K562 (cell line): ENCODE measurements around the gene CACNA1E. TPM values are rescaled to one million over a fixed set of nuclear protein-coding genes. Genes with fewer than 3 reads are reported as not detected.

Experiments used
- ATAC-seq: fragments of 200-7000 bp; cut with Tn5 transposase; 3 replicates; pipeline ENCODE4 v1.9.1; 2020; ENCODE audit warnings: moderate library complexity
- BruUV-seq: library from RNA; stranded (reverse); fragments of 400-500 nt; replicated peaks from 2 replicates; lab custom pipeline; 2021; lab: Mats Ljungman, UMichigan
- CTCF ChIA-PET: fragments of 300-600 bp; formaldehyde crosslinking; extraction: SDS; loops from one replicate; lab custom pipeline; 2021; ENCODE audit warnings: low intra/inter-chr PET ratio; lab: Yijun Ruan, JAX
- POLR2A ChIA-PET: fragments of 300-600, 350-650 bp; sonication (Branson Sonifier 250); formaldehyde crosslinking; extraction: SDS; loops from one replicate; lab custom pipeline; 2021; ENCODE audit warnings: antibody characterized with exemption, inconsistent platforms; lab: Yijun Ruan, JAX
- DNase-seq, 4 experiments: peaks; one replicate each; pipeline versions ENCODE4 v3.0.0 to v3.0.0-alpha.2; 2011 to 2018; ENCODE audit warnings: low spot score in 3 of 4, mixed read lengths in 3 of 4; ENCODE audit errors: extremely low read depth in 1 of 4
- FAIRE-seq: peaks from 2 replicates; lab custom pipeline; 2011; peaks lifted over from hg19 to GRCh38; lab: Jason Lieb, UNC
- H2AFZ ChIP-seq: 2 replicates; pipeline ENCODE4 v1.6.0; 2011; ENCODE audit warnings: low read depth, low read length, control low read depth, inconsistent platforms
- H3K27ac ChIP-seq: fragments of 200-600 bp; 3 replicates; pipeline ENCODE4 v1.8.0; 2011; ENCODE audit warnings: low read depth, mild to moderate bottlenecking, control low read depth, inconsistent platforms, low read length, moderate library complexity, mixed read lengths; ENCODE audit errors: extremely low read depth
- H3K27me3 ChIP-seq, 2 experiments: fragments of 300-600 bp in 1 of 2; 2 replicates in 1 of 2; 3 replicates in 1 of 2; pipeline versions ENCODE4 v1.6.0 to v1.8.0; 2011; ENCODE audit warnings: inconsistent platforms in 2 of 2, low read length in 2 of 2, mild to moderate bottlenecking in 1 of 2, mixed read lengths in 1 of 2, moderate library complexity in 1 of 2; ENCODE audit not compliant: control insufficient read depth in 2 of 2, insufficient read depth in 2 of 2
- H3K36me3 ChIP-seq: fragments of 300-600 bp; 3 replicates; pipeline ENCODE4 v1.8.0; 2011; ENCODE audit warnings: mild to moderate bottlenecking, low read length, inconsistent platforms; ENCODE audit not compliant: control insufficient read depth, insufficient read depth
- H3K4me1 ChIP-seq, 2 experiments: fragments of 200-600 bp in 1 of 2; replicated peaks in 1 of 2; 2 replicates in 1 of 2; 3 replicates in 1 of 2; pipeline versions ENCODE4 v1.5.1 to v1.8.0; 2011; ENCODE audit warnings: inconsistent platforms in 2 of 2, low read length in 2 of 2, mild to moderate bottlenecking in 1 of 2, mixed read lengths in 1 of 2, moderate library complexity in 1 of 2; ENCODE audit not compliant: control insufficient read depth in 2 of 2, insufficient read depth in 2 of 2
- H3K4me2 ChIP-seq: 2 replicates; pipeline ENCODE4 v1.6.1; 2011; ENCODE audit warnings: low read length, control low read depth, inconsistent platforms, mixed read lengths; ENCODE audit not compliant: insufficient read depth
- H3K4me3 ChIP-seq: fragments of 200-600 bp; sonication (generic), shearing (Covaris generic); 2 replicates; pipeline ENCODE4 v1.5.1; 2016; ENCODE audit warnings: control low read depth, inconsistent platforms
- H3K79me2 ChIP-seq: fragments of 200-600 bp; 3 replicates; pipeline ENCODE4 v1.8.0; 2011; ENCODE audit warnings: low read length, inconsistent platforms; ENCODE audit not compliant: control insufficient read depth, insufficient read depth
- H3K9ac ChIP-seq, 2 experiments: 2 replicates each; pipeline versions ENCODE4 v1.6.0 to v1.6.1; 2011; ENCODE audit warnings: low read depth in 2 of 2, low read length in 2 of 2, control low read depth in 1 of 2, inconsistent platforms in 1 of 2, mild to moderate bottlenecking in 1 of 2, mixed read lengths in 1 of 2; ENCODE audit not compliant: insufficient read depth in 1 of 2
- H3K9me1 ChIP-seq: one replicate; pipeline ENCODE4 v1.6.0; 2011; ENCODE audit warnings: inconsistent platforms, mild to moderate bottlenecking, low read length, moderate library complexity; ENCODE audit not compliant: control insufficient read depth, insufficient read depth
- H3K9me3 ChIP-seq: replicated peaks from 2 replicates; pipeline ENCODE4 v1.5.1; 2011; ENCODE audit warnings: low read depth, low read length, inconsistent platforms; ENCODE audit not compliant: control insufficient read depth, insufficient read depth
- H4K20me1 ChIP-seq: replicated peaks from 2 replicates; pipeline ENCODE4 v1.6.1; 2011; ENCODE audit warnings: low read length, inconsistent platforms, mixed read lengths; ENCODE audit not compliant: control insufficient read depth, insufficient read depth
- C11orf30 ChIP-seq: fragments of 450-650 bp; IDR thresholded peaks from 2 replicates; pipeline ENCODE4 v1.6.1; 2016; ENCODE audit warnings: low read depth, mild to moderate bottlenecking
- CBX2 ChIP-seq: fragments of 200-600 bp; sonication (generic); IDR thresholded peaks from one replicate; pipeline ENCODE4 v1.6.1; 2012; ENCODE audit warnings: mild to moderate bottlenecking, low read length, inconsistent platforms; ENCODE audit not compliant: insufficient read depth, poor library complexity, severe bottlenecking
- CC2D1A ChIP-seq: fragments of 450-650 bp; IDR thresholded peaks from 2 replicates; pipeline ENCODE4 v1.6.1; 2017; ENCODE audit warnings: mild to moderate bottlenecking
- POLR2AphosphoS2 ChIP-seq: IDR thresholded peaks from 2 replicates; pipeline ENCODE4 v1.6.1; 2012; ENCODE audit warnings: low read length, improper control_type of control experiment
- ZNF3 ChIP-seq: fragments of 250-450 bp; sonication (Bioruptor Pico); IDR thresholded peaks from 2 replicates; pipeline ENCODE4 v1.5.0; 2021; ENCODE audit warnings: mild to moderate bottlenecking, moderate library complexity
- WGBS: fragments of 100-300 bp; shearing (Covaris generic); methylation state at CpG from one replicate; pipeline ENCODE4 v1.1.6; 2016; ENCODE audit warnings: low coverage, mixed read lengths; ENCODE audit not compliant: insufficient coverage; ENCODE audit errors: missing lambda C conversion rate; 5-methylcytosine and 5-hydroxymethylcytosine counted together
- in situ Hi-C: fragments of 300-500 bp; cut with MboI; formaldehyde crosslinking; loops from 4 replicates; pipeline ENCODE4 v1.15.0; 2018; ENCODE audit warnings: inconsistent platforms, mixed read lengths
- intact Hi-C: fragments of 100-400 bp; cut with micrococcal nuclease; formaldehyde crosslinking; loops from 2 replicates; pipeline ENCODE4 v1.14.2; 2022
- polyA plus RNA-seq, 8 experiments: library from polyadenylated mRNA; depleted of rRNA in 4 of 8; stranded (reverse) in 5 of 8; unstranded in 3 of 8; fragments of >200 nt; fragmentation: Nextera tagmentation in 2 of 8; fragmentation: Illumina TruSeq in 1 of 8; extraction: Ambion mirVana in 2 of 8; extraction: Trizol in 1 of 8; gene quantifications; 2 replicates each; pipeline versions ENCODE4 v1.2.1 to v1.2.3, GENCODE V29; 2011 to 2014; ENCODE audit warnings: inconsistent platforms in 1 of 8, missing spikeins in 1 of 8
- total RNA-seq, 7 experiments: library from RNA; depleted of rRNA in 6 of 7; stranded (reverse); fragments of >200 nt in 6 of 7; fragmentation: Illumina TruSeq in 2 of 7; extraction: Trizol in 2 of 7; gene quantifications; 2 replicates each; pipeline versions ENCODE4 v1.2.1 to v1.2.3, GENCODE V29; 2011 to 2021; ENCODE audit warnings: low replicate concordance in 1 of 7

The CACNA1E gene
- total and polyA plus RNA-seq, 9 of the 15 experiments (the other 6 are each of a cell fraction or from before 2014, with no cell fraction given): under 0.01 to 0.04 TPM; not detected in 7

DNA sequence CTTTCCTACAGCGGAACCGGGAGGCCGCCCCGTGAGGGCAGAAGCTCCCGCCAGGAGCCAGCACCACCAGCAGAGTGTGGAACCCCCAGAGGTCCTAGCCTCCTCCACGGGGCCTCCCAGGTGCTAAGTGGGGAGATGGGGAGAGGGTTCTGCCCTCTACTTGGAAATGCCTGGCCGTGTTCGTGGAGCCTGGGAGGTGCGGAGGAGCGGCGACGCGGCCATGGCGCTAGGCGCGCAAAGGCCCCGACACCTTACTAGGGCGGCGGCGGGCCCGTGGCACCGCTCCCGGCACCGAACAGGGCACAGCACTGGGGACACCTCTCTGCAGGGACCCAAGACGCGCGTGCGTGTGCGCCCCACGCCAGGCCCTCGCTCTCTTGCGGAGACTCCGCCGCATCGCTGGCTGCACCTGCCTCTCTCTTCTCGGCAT lies 1.3 kb upstream of the CACNA1E start:
- WGBS: 37% methylated on average over 35 of the region's 36 CpGs
- TF ChIP-seq CBX2 (no peak), POLR2AphosphoS2 (no peak), CC2D1A (no peak), C11orf30 (no peak), ZNF3 (CRISPR knock-in tag) (no peak)
- H2AFZ ChIP-seq: no peak overlapping the region
- in situ Hi-C loops (no loop called here), intact Hi-C loops (no loop called here)
- no TSS peak for BruUV-seq
- no peaks in the 10 kb centered on the region for H3K79me2 ChIP-seq
- ATAC-seq: no peak
- no peaks in the 10 kb centered on the region for H3K9me3 ChIP-seq
- 0 out of 2 replicates have a peak, but pooled peaks cover 3% of the 10 kb centered on the region for H4K20me1 ChIP-seq
- DNase-seq: no peak
- no peaks in the 10 kb centered on the region for H3K9me1 ChIP-seq
- H3K4me3 ChIP-seq: no peak overlapping the region
- no peaks in the 10 kb centered on the region for H3K36me3 ChIP-seq
- H3K27me3 ChIP-seq: peaks cover 35 to 52% of the 10 kb centered on the region in 2 experiments
- CTCF ChIA-PET: no interaction called here
- no peak overlapping the region for H3K27ac ChIP-seq
- POLR2A ChIA-PET: interaction anchor here (0.9 kb wide), 1 partner anchor 10 kb away, joined by 3 read pairs; no protein-coding TSS in a partner anchor
- H3K9ac ChIP-seq: no peak overlapping the region
- no peak for FAIRE-seq
- H3K4me2 ChIP-seq: no peak overlapping the region
- peaks cover 0 to 15% of the 10 kb centered on the region in 2 experiments; a peak in 2 of 5 replicates for H3K4me1 ChIP-seq
